ENCODE data around the gene ABCF3. TPM values are rescaled to one million over a fixed set of nuclear protein-coding genes. Genes with fewer than 3 reads are reported as not detected.

The ABCF3 gene, protein sequence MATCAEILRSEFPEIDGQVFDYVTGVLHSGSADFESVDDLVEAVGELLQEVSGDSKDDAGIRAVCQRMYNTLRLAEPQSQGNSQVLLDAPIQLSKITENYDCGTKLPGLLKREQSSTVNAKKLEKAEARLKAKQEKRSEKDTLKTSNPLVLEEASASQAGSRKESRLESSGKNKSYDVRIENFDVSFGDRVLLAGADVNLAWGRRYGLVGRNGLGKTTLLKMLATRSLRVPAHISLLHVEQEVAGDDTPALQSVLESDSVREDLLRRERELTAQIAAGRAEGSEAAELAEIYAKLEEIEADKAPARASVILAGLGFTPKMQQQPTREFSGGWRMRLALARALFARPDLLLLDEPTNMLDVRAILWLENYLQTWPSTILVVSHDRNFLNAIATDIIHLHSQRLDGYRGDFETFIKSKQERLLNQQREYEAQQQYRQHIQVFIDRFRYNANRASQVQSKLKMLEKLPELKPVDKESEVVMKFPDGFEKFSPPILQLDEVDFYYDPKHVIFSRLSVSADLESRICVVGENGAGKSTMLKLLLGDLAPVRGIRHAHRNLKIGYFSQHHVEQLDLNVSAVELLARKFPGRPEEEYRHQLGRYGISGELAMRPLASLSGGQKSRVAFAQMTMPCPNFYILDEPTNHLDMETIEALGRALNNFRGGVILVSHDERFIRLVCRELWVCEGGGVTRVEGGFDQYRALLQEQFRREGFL
- total RNA-seq (2022; extraction: Qiagen RNA extraction) = 30.4 to 38.0 TPM (median 36.0 TPM) in 5 replicates

DNA sequence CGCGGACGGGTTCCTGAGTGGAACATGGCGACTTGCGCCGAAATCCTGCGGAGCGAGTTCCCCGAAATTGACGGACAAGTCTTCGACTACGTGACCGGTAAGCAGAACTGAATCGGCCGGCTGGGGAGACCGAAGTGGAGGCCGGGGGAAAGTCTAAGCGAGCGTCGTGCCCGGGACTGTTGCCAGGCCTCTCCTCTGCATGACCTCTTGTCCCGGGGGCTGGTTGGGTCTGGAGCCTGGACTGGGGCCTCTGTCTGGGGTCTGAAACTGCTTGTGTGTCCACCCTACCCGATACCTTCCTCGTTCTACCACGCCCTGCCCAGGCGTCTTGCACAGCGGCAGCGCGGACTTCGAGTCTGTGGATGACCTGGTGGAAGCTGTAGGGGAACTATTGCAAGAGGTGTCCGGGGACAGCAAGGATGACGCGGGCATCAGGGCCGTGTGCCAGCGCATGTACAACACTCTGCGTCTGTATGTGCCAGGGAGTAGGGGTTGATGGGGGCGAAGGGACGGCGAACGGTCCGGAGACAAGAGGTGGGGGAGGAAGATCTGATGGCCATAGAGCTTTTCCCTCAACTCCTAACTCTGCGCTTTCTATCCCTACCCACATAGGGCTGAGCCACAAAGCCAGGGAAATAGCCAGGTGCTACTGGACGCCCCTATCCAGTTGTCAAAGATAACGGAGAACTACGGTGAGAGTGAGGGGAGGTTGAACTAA, at the start of gene ABCF3:
ABCF3 (plus strand) TSS at position 16 of the 718 bp plus-strand sequence; CDS start at position 25, 9 bp downstream.

GRCh38 chr3:184154885-184155643, 30.9 kb upstream of the ABCF3 start, which contains the start of gene DVL3:
Gene DVL3, plus strand, starts transcription at chr3:184155377. Its CDS starts 259 bp downstream, at chr3:184155636.

GRCh38 chr3:184174646-184175492, 11.1 kb upstream of the ABCF3 start, which contains the start of gene AP2M1:
Gene AP2M1, plus strand, starts transcription at chr3:184174855. Its CDS starts 2,139 bp downstream, at chr3:184176994.

DNA sequence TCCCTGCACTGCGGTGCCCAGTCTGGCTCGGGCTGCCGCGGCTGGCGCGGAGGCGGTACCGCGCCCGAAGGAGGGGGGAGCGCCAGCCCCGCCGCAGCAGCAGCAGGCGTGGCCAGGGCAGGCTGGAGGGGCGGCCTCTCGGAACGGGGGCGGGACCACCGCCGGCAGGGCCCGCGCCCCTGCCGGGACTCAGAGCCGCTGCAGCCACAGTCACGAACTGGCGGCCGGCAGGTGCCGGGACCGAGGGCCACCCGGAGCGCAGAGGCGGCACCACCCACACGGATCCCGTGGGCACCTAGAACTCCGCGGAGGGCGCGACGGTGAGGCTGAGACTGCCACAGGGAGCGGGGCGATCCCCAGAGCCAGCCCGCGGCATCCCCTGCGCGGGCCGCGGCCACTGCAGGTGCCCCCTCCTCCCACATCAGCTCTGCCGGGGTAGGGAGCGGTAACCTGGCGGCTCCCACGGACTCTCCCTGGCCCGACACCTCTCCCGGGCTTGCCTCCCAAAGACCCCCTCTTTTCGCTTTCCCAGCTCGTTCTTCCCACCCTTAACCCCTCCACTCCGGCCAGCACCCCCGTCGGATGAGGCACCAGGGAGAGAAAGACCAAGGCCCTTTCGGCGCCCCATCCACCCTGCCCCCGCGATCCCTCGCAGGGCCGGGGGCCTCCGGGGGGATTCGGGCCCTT, 43.5 kb downstream of the ABCF3 start, which contains the start of gene VWA5B2:
VWA5B2 (plus strand) TSS at position 192 of the 687 bp plus-strand sequence. CDS start 944 bp downstream, outside the sequence.

Other genes with a start within 250 kb of the ABCF3 start
- 11.2 to 14.8 TPM (median 13.8 TPM) in 5 replicates for gene ABCC5, start 168.3 kb upstream of the ABCF3 start, total RNA-seq (2022; extraction: Qiagen RNA extraction)
- not detected in 5 replicates for gene HTR3D, start 154.5 kb upstream of the ABCF3 start, total RNA-seq (2022; extraction: Qiagen RNA extraction)
- not detected in 5 replicates for gene HTR3C, start 133.2 kb upstream of the ABCF3 start, total RNA-seq (2022; extraction: Qiagen RNA extraction)
- gene HTR3E, start 89.1 kb upstream of the ABCF3 start, total RNA-seq (2022; extraction: Qiagen RNA extraction) = not detected in 5 replicates
- gene EIF2B5, start 50.8 kb upstream of the ABCF3 start, total RNA-seq (2022; extraction: Qiagen RNA extraction) = 29.6 to 30.9 TPM (median 30.0 TPM) in 5 replicates
- gene DVL3, start 30.8 kb upstream of the ABCF3 start, total RNA-seq (2022; extraction: Qiagen RNA extraction) = 17.8 to 28.6 TPM (median 27.7 TPM) in 5 replicates
- 307 to 325 TPM (median 321 TPM) in 5 replicates for gene AP2M1, start 11.3 kb upstream of the ABCF3 start, total RNA-seq (2022; extraction: Qiagen RNA extraction)
- 0.40 to 0.73 TPM (median 0.55 TPM) in 5 replicates for gene VWA5B2, start 43.4 kb downstream of the ABCF3 start, total RNA-seq (2022; extraction: Qiagen RNA extraction)
- gene ALG3, start 62.8 kb downstream of the ABCF3 start, total RNA-seq (2022; extraction: Qiagen RNA extraction) = 59.2 to 88.0 TPM (median 77.6 TPM) in 5 replicates
- 9.9 to 14.1 TPM (median 12.6 TPM) in 5 replicates for gene EEF1AKMT4, start 63.5 kb downstream of the ABCF3 start, total RNA-seq (2022; extraction: Qiagen RNA extraction)
- 0.87 to 1.4 TPM (median 1.3 TPM) in 5 replicates for gene CAMK2N2, start 75.4 kb downstream of the ABCF3 start, total RNA-seq (2022; extraction: Qiagen RNA extraction)
- not detected in 5 replicates for gene ECE2, start 89.8 kb downstream of the ABCF3 start, total RNA-seq (2022; extraction: Qiagen RNA extraction)
- gene PSMD2, start 113.0 kb downstream of the ABCF3 start, total RNA-seq (2022; extraction: Qiagen RNA extraction) = 303 to 385 TPM (median 316 TPM) in 5 replicates
- gene EIF4G1, start 128.4 kb downstream of the ABCF3 start, total RNA-seq (2022; extraction: Qiagen RNA extraction) = 247 to 263 TPM (median 260 TPM) in 5 replicates
- 7.0 to 12.5 TPM (median 10.7 TPM) in 5 replicates for gene FAM131A, start 151.4 kb downstream of the ABCF3 start, total RNA-seq (2022; extraction: Qiagen RNA extraction)
- 4.2 to 6.1 TPM (median 5.8 TPM) in 5 replicates for gene CLCN2, start 175.4 kb downstream of the ABCF3 start, total RNA-seq (2022; extraction: Qiagen RNA extraction)
- gene POLR2H, start 175.5 kb downstream of the ABCF3 start, total RNA-seq (2022; extraction: Qiagen RNA extraction) = 69.1 to 84.0 TPM (median 75.7 TPM) in 5 replicates
- 0.06 to 0.07 TPM in 2 of 5 replicates, not detected in the others for gene THPO, start 192.0 kb downstream of the ABCF3 start, total RNA-seq (2022; extraction: Qiagen RNA extraction)
- 0.13 to 0.48 TPM (median 0.16 TPM) in 5 replicates for gene CHRD, start 193.9 kb downstream of the ABCF3 start, total RNA-seq (2022; extraction: Qiagen RNA extraction)